Activated CD4-positive, alpha-beta T cell treated with anti-CD3 and anti-CD28 coated beads, Interleukin-2, amount 10 ng/mL, durations not matched to agents 24 days and 14 days (primary cell): Measurements from ENCODE around the gene NUP43. TPM values are rescaled to one million over a fixed set of nuclear protein-coding genes. Genes with fewer than 3 reads are reported as not detected.
A peak's percentile ranks its signal among the peaks of the same experiment; 100 is the strongest.
"Not testable (repeated sequence)": the region's sequence is repeated elsewhere in the genome, so short reads cannot be mapped to it uniquely, and the experiment has no call there.

Experiments
- DNase-seq: peaks from one replicate; pipeline ENCODE4 v3.0.0; 2022
- H3K27ac Mint-ChIP-seq: one replicate; pipeline ENCODE4 v1.8.0; 2022; ENCODE audit warnings: mild to moderate bottlenecking, mixed read lengths
- H3K27me3 Mint-ChIP-seq: one replicate; pipeline ENCODE4 v1.8.0; 2022; ENCODE audit warnings: mixed read lengths
- H3K36me3 Mint-ChIP-seq: one replicate; pipeline ENCODE4 v1.8.0; 2022; ENCODE audit warnings: low read depth, mild to moderate bottlenecking, mixed read lengths
- H3K4me1 Mint-ChIP-seq: one replicate; pipeline ENCODE4 v1.8.0; 2021; ENCODE audit warnings: mixed read lengths
- H3K4me3 Mint-ChIP-seq: one replicate; pipeline ENCODE4 v1.8.0; 2022; ENCODE audit warnings: mild to moderate bottlenecking, moderate library complexity, mixed read lengths
- H3K9me3 Mint-ChIP-seq: one replicate; pipeline ENCODE4 v1.8.0; 2021; ENCODE audit warnings: mixed read lengths
- intact Hi-C: fragments of 100-400 bp; cut with micrococcal nuclease; formaldehyde crosslinking; loops from one replicate; pipeline ENCODE4 v1.15.1; 2023
- total RNA-seq: library from RNA; stranded (reverse); gene quantifications from 2 replicates; pipeline ENCODE4 v1.2.3, GENCODE V29; 2022

NUP43 gene
- total RNA-seq, 1 donor from 2014 or later, result 78.9 TPM

- Mint-ChIP-seq H3K4me3 (no peak overlapping the region), H3K9me3 (no peaks in the 10 kb centered on the region), H3K27me3 (no peaks in the 10 kb centered on the region), H3K36me3 (peaks cover 17% of the 10 kb centered on the region), H3K4me1 (peaks cover 21% of the 10 kb centered on the region), H3K27ac (no peak overlapping the region)
- DNase-seq, result no peak
- intact Hi-C loops, result no loop called here
These were observed 8.2 kb upstream of the NUP43 start for GRCh38 chr6:149754548-149754947.

GRCh38 chr6:149753374-149753637, 7.0 kb upstream of the NUP43 start:
- intact Hi-C loops, H3K27ac Mint-ChIP-seq, H3K4me3 Mint-ChIP-seq, H3K27me3 Mint-ChIP-seq, H3K9me3 Mint-ChIP-seq, DNase-seq: not testable (repeated sequence)
- peaks cover 14% of the 10 kb centered on the region for H3K36me3 Mint-ChIP-seq
- H3K4me1 Mint-ChIP-seq, result peaks cover 24% of the 10 kb centered on the region

- DNase-seq, result no peak
- H3K4me1 Mint-ChIP-seq, result peaks cover 24% of the 10 kb centered on the region
- no peaks in the 10 kb centered on the region for H3K9me3 Mint-ChIP-seq
- H3K4me3 Mint-ChIP-seq, result peak overlapping the region; percentile 35
- no peaks in the 10 kb centered on the region for H3K27me3 Mint-ChIP-seq
- no peak overlapping the region for H3K27ac Mint-ChIP-seq
- intact Hi-C loops, result no loop called here
- peaks cover 14% of the 10 kb centered on the region for H3K36me3 Mint-ChIP-seq
These were observed 6.5 kb upstream of the NUP43 start for GRCh38 chr6:149752600-149753373.

GRCh38 chr6:149751920-149752319, 5.6 kb upstream of the NUP43 start:
- H3K9me3 Mint-ChIP-seq, H3K27ac Mint-ChIP-seq, DNase-seq, H3K27me3 Mint-ChIP-seq, intact Hi-C loops: not testable (repeated sequence)
- peaks cover 24% of the 10 kb centered on the region for H3K4me1 Mint-ChIP-seq
- H3K36me3 Mint-ChIP-seq, result peaks cover 12% of the 10 kb centered on the region
- H3K4me3 Mint-ChIP-seq, result peak overlapping the region; percentile 35

GRCh38 chr6:149751239-149751638, 4.9 kb upstream of the NUP43 start:
- Mint-ChIP-seq H3K36me3 (peaks cover 12% of the 10 kb centered on the region), H3K27ac (no peak overlapping the region), H3K27me3 (no peaks in the 10 kb centered on the region), H3K9me3 (no peaks in the 10 kb centered on the region), H3K4me3 (peak overlapping the region; percentile 91), H3K4me1 (peaks cover 29% of the 10 kb centered on the region)
- no peak for DNase-seq
- intact Hi-C loops, result no loop called here

- intact Hi-C loops, result no loop called here
- DNase-seq, result peak; percentile 89
These were observed 3.8 kb upstream of the NUP43 start for GRCh38 chr6:149750136-149750609.

GRCh38 chr6:149749594-149750135, 3.3 kb upstream of the NUP43 start, which contains the start of gene PCMT1:
TSS of gene PCMT1 (plus strand) at chr6:149749741. CDS start at chr6:149749902, 161 bp downstream.
- peak; percentile 99 for DNase-seq
- no peaks in the 10 kb centered on the region for H3K27me3 Mint-ChIP-seq
- peak within 1 kb of the TSS; percentile 91 for H3K4me3 Mint-ChIP-seq
- H3K36me3 Mint-ChIP-seq, result peaks cover 13% of the 10 kb centered on the region
- H3K27ac Mint-ChIP-seq, result peak within 1 kb of the TSS; percentile 93
- intact Hi-C loops, result loop anchor here (1.0 to 10.0 kb wide), 4 partner anchors 184 to 1645 kb away; partner anchors contain the start of genes MTHFD1L and ZBTB2
- no peaks in the 10 kb centered on the region for H3K9me3 Mint-ChIP-seq
- H3K4me1 Mint-ChIP-seq, result peaks cover 30% of the 10 kb centered on the region

More at GRCh38 chr6:149750136-149750609, 3.8 kb upstream of the NUP43 start:
- peak overlapping the region; percentile 93 for H3K27ac Mint-ChIP-seq
- H3K36me3 Mint-ChIP-seq, result peaks cover 13% of the 10 kb centered on the region
- no peaks in the 10 kb centered on the region for H3K27me3 Mint-ChIP-seq
- H3K4me1 Mint-ChIP-seq, result peaks cover 30% of the 10 kb centered on the region
- no peaks in the 10 kb centered on the region for H3K9me3 Mint-ChIP-seq
- peak overlapping the region; percentile 91 for H3K4me3 Mint-ChIP-seq

GRCh38 chr6:149749082-149749593, 2.8 kb upstream of the NUP43 start:
- Mint-ChIP-seq H3K4me3 (peak overlapping the region; percentile 91), H3K4me1 (peaks cover 30% of the 10 kb centered on the region), H3K27ac (peak overlapping the region; percentile 93), H3K36me3 (peaks cover 13% of the 10 kb centered on the region)
- intact Hi-C loops, result loop anchor here (1.0 to 10.0 kb wide), 4 partner anchors 184 to 1646 kb away; partner anchors contain the start of genes MTHFD1L and ZBTB2
- H3K9me3 Mint-ChIP-seq, DNase-seq, H3K27me3 Mint-ChIP-seq: not testable (repeated sequence)

GRCh38 chr6:149745252-149745651, 1.1 kb downstream of the NUP43 start:
- peak overlapping the region; percentile 99 for H3K4me3 Mint-ChIP-seq
- intact Hi-C loops, result loop anchor here (5.0 to 10.0 kb wide), 3 partner anchors 260 to 1650 kb away; partner anchors contain the start of genes MTHFD1L and ZBTB2
- not testable (repeated sequence) for H3K9me3 Mint-ChIP-seq, DNase-seq, H3K27me3 Mint-ChIP-seq
- H3K27ac Mint-ChIP-seq, result peak overlapping the region; percentile 94
- peaks cover 14% of the 10 kb centered on the region for H3K4me1 Mint-ChIP-seq
- H3K36me3 Mint-ChIP-seq, result peaks cover 30% of the 10 kb centered on the region

GRCh38 chr6:149734915-149735314, 11.4 kb downstream of the NUP43 start:
- peaks cover 3% of the 10 kb centered on the region for H3K4me1 Mint-ChIP-seq
- H3K9me3 Mint-ChIP-seq, result no peaks in the 10 kb centered on the region
- H3K27me3 Mint-ChIP-seq, result no peaks in the 10 kb centered on the region
- DNase-seq, result no peak
- intact Hi-C loops, result no loop called here
- H3K36me3 Mint-ChIP-seq, result peaks cover 43% of the 10 kb centered on the region
- no peak overlapping the region for H3K27ac Mint-ChIP-seq
- H3K4me3 Mint-ChIP-seq, result no peak overlapping the region

GRCh38 chr6:149733089-149733720, 13.1 kb downstream of the NUP43 start:
- intact Hi-C loops, result no loop called here
- Mint-ChIP-seq H3K4me3 (no peak overlapping the region), H3K9me3 (no peaks in the 10 kb centered on the region), H3K4me1 (peaks cover 14% of the 10 kb centered on the region), H3K36me3 (peaks cover 38% of the 10 kb centered on the region), H3K27me3 (no peaks in the 10 kb centered on the region), H3K27ac (no peak overlapping the region)
- no peak for DNase-seq

GRCh38 chr6:149729824-149730223, 16.5 kb downstream of the NUP43 start:
- H3K27me3 Mint-ChIP-seq, result no peaks in the 10 kb centered on the region
- H3K36me3 Mint-ChIP-seq, result peaks cover 41% of the 10 kb centered on the region
- H3K4me1 Mint-ChIP-seq, result peaks cover 16% of the 10 kb centered on the region
- H3K4me3 Mint-ChIP-seq, result no peak overlapping the region
- intact Hi-C loops, result loop anchor here (10.0 kb wide), 2 partner anchors 65 to 105 kb away; no protein-coding TSS in a partner anchor
- no peaks in the 10 kb centered on the region for H3K9me3 Mint-ChIP-seq
- no peak overlapping the region for H3K27ac Mint-ChIP-seq
- no peak for DNase-seq

GRCh38 chr6:149728499-149729234, 17.7 kb downstream of the NUP43 start:
- peaks cover 40% of the 10 kb centered on the region for H3K36me3 Mint-ChIP-seq
- H3K4me1 Mint-ChIP-seq, result peaks cover 19% of the 10 kb centered on the region
- no peaks in the 10 kb centered on the region for H3K9me3 Mint-ChIP-seq
- intact Hi-C loops, result loop anchor here (10.0 kb wide), 2 partner anchors 66 to 106 kb away; no protein-coding TSS in a partner anchor
- H3K27ac Mint-ChIP-seq, result peak overlapping the region; percentile 89
- H3K27me3 Mint-ChIP-seq, result no peaks in the 10 kb centered on the region
- no peak for DNase-seq
- H3K4me3 Mint-ChIP-seq, result peak overlapping the region; percentile 56
